GM12878 (cell line): ENCODE data around the gene KRT7. TPM values are rescaled to one million over a fixed set of nuclear protein-coding genes. Genes with fewer than 3 reads are reported as not detected.

Experiments
- BHLHE40 ChIP-seq, 2 experiments: fragments of 450-650 bp in 1 of 2; IDR thresholded peaks; 2 replicates each; pipeline ENCODE4 v1.6.1; 2011 to 2017; ENCODE audit warnings: low read depth in 2 of 2, borderline replicate concordance in 1 of 2, improper control_type of control experiment in 1 of 2, low read length in 1 of 2, mild to moderate bottlenecking in 1 of 2
- E2F8 ChIP-seq: fragments of 450-650 bp; IDR thresholded peaks from 2 replicates; pipeline ENCODE4 v1.6.1; 2018; ENCODE audit warnings: mild to moderate bottlenecking, low read depth, moderate library complexity; ENCODE audit not compliant: partially characterized antibody
- GABPA ChIP-seq: IDR thresholded peaks from 2 replicates; pipeline ENCODE4 v1.6.1; 2014; ENCODE audit warnings: antibody characterized with exemption, low read depth, mild to moderate bottlenecking, inconsistent platforms
- IKZF1 ChIP-seq: fragments of 450-650 bp; conservative IDR thresholded peaks from 2 replicates; pipeline ENCODE4 v1.6.1; 2017; ENCODE audit warnings: antibody characterized with exemption, mild to moderate bottlenecking
- MTA2 ChIP-seq: fragments of 450-650 bp; IDR thresholded peaks from 2 replicates; pipeline ENCODE4 v1.6.1; 2016; ENCODE audit warnings: low read depth, mild to moderate bottlenecking, moderate library complexity
- PBX3 ChIP-seq: IDR thresholded peaks from 2 replicates; pipeline ENCODE4 v1.6.1; 2011; ENCODE audit warnings: mild to moderate bottlenecking, low read depth, low read length, moderate library complexity; ENCODE audit not compliant: insufficient replicate concordance
- POLR2AphosphoS2 ChIP-seq: IDR thresholded peaks from 2 replicates; pipeline ENCODE4 v1.6.1; 2011; ENCODE audit warnings: low read depth, mild to moderate bottlenecking, low read length, improper control_type of control experiment, moderate library complexity
- RB1 ChIP-seq: fragments of 450-650 bp; formaldehyde crosslinking; IDR thresholded peaks from 2 replicates; pipeline ENCODE4 v1.6.1; 2017; ENCODE audit warnings: mild to moderate bottlenecking, borderline replicate concordance
- SMARCA5 ChIP-seq: fragments of 450-650 bp; IDR thresholded peaks from 2 replicates; pipeline ENCODE4 v1.6.1; 2017; ENCODE audit warnings: mild to moderate bottlenecking
- SPI1 ChIP-seq: IDR thresholded peaks from 2 replicates; pipeline ENCODE4 v1.6.1; 2011; ENCODE audit warnings: low read depth, mild to moderate bottlenecking, low read length, moderate library complexity, borderline replicate concordance; ENCODE audit not compliant: insufficient read depth
- SUZ12 ChIP-seq: fragments of 200-600 bp; sonication (generic); IDR thresholded peaks from one replicate; pipeline ENCODE4 v1.6.1; 2018; ENCODE audit warnings: antibody characterized with exemption, mild to moderate bottlenecking; ENCODE audit not compliant: unreplicated experiment
- TAF1 ChIP-seq: IDR thresholded peaks from 2 replicates; pipeline ENCODE4 v1.6.1; 2011; ENCODE audit warnings: mild to moderate bottlenecking, low read depth, low read length, borderline replicate concordance
- TARDBP ChIP-seq: IDR thresholded peaks from 2 replicates; pipeline ENCODE4 v1.6.1; 2016; ENCODE audit warnings: borderline replicate concordance
- TCF12 ChIP-seq: IDR thresholded peaks from 2 replicates; pipeline ENCODE4 v1.6.1; 2011; ENCODE audit warnings: low read depth, mild to moderate bottlenecking, low read length
- WRNIP1 ChIP-seq: IDR thresholded peaks from 2 replicates; pipeline ENCODE4 v1.6.1; 2011; ENCODE audit warnings: low read depth, low read length, improper control_type of control experiment, borderline replicate concordance
- ZNF592 ChIP-seq: fragments of 450-650 bp; IDR thresholded peaks from 2 replicates; pipeline ENCODE4 v1.6.1; 2017; ENCODE audit warnings: mild to moderate bottlenecking, moderate library complexity
- polyA plus RNA-seq, 11 experiments: library from polyadenylated mRNA; depleted of rRNA in 4 of 11; unstranded in 6 of 11; stranded (reverse) in 5 of 11; fragments of >200 nt; fragmentation: Nextera tagmentation in 4 of 11; fragmentation: Illumina TruSeq in 1 of 11; extraction: Ambion mirVana in 4 of 11; extraction: Trizol in 1 of 11; gene quantifications; 1 replicate in 1 of 11; 2 replicates in 10 of 11; pipeline versions ENCODE4 v1.2.1 to v1.2.3, GENCODE V29; 2011 to 2016; ENCODE audit warnings: inconsistent platforms in 2 of 11, missing spikeins in 2 of 11, low read depth in 1 of 11
- total RNA-seq, 4 experiments: library from RNA; depleted of rRNA in 3 of 4; stranded (reverse); fragments of >200 nt in 3 of 4; fragmentation: Illumina TruSeq in 1 of 4; extraction: Trizol in 1 of 4; gene quantifications; 2 replicates each; pipeline versions ENCODE4 v1.2.1 to v1.2.3, GENCODE V29; 2013 to 2021
- TF ChIP-seq, protein P1 (sequence below): IDR thresholded peaks from 2 replicates; pipeline ENCODE4 v1.6.1; 2012; ENCODE audit warnings: mild to moderate bottlenecking, low read depth, low read length

Gene KRT7
- total and polyA plus RNA-seq, 10 of the 15 experiments (the other 5 are each of a cell fraction or from before 2014, with no cell fraction given): 0.90 to 18.7 (median 4.8) TPM

DNA sequence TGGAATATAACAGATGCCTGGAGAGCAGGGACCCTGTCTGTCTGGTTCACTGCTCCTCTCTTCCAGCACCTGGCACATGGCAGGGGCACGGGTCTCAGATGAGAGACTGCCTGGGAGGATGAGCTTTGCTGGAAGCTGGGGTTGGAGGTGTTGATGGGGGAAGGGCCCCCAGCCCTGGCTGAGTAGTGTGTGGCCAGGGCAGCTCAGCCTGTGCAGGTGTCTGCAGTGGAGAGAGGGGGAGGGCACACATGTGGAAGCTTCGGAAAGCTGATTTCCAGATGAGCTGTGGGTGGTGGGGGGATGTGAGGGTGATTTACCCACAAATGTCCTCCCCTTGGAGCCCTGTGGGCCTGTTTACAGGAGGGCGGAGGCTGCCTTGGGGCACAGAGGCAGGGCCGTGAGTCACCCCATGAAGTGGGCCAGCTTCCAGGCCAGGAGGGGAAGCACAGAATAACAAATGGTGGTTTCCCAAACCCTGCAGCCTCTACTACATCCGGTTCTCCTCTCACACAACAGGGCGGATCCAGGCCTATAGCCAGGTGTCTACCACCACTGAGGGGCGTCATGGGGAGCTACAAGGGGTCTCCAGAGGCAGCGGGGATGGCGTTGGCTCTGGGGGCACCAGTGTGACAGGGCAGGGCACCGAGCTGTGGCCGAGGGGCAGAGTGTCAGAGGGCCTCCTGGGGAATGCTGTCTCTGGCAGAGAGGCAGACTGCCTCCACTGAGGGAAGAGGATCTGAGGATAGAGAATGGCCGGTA lies 11.0 kb downstream of the KRT7 start (continued):
- TF ChIP-seq SMARCA5 (no peak), IKZF1 (peak; percentile 77), MTA2 (peak; percentile 49; the same call in 1 of the 2 replicates), TARDBP (no peak), GABPA (no peak), SPI1 (no peak), POLR2AphosphoS2 (no peak), TAF1 (peak; percentile 62; the same call in 1 of the 2 replicates), RB1 (no peak; the same call in 1 of the 2 replicates), ZNF592 (no peak), TCF12 (peak; percentile 45; the same call in 1 of the 2 replicates), BHLHE40 (IDR thresholded peaks at IDR 0.05; ENCODE audit: borderline replicate concordance in 1 of 2, low read depth in 2 of 2, low read length in 1 of 2) (peak in 1 of 2 experiments; percentile 43; a peak in 2 of 4 replicates), E2F8 (no peak), WRNIP1 (no peak), SUZ12 (no peak), PBX3 (no peak)
- TF ChIP-seq, protein P1, sequence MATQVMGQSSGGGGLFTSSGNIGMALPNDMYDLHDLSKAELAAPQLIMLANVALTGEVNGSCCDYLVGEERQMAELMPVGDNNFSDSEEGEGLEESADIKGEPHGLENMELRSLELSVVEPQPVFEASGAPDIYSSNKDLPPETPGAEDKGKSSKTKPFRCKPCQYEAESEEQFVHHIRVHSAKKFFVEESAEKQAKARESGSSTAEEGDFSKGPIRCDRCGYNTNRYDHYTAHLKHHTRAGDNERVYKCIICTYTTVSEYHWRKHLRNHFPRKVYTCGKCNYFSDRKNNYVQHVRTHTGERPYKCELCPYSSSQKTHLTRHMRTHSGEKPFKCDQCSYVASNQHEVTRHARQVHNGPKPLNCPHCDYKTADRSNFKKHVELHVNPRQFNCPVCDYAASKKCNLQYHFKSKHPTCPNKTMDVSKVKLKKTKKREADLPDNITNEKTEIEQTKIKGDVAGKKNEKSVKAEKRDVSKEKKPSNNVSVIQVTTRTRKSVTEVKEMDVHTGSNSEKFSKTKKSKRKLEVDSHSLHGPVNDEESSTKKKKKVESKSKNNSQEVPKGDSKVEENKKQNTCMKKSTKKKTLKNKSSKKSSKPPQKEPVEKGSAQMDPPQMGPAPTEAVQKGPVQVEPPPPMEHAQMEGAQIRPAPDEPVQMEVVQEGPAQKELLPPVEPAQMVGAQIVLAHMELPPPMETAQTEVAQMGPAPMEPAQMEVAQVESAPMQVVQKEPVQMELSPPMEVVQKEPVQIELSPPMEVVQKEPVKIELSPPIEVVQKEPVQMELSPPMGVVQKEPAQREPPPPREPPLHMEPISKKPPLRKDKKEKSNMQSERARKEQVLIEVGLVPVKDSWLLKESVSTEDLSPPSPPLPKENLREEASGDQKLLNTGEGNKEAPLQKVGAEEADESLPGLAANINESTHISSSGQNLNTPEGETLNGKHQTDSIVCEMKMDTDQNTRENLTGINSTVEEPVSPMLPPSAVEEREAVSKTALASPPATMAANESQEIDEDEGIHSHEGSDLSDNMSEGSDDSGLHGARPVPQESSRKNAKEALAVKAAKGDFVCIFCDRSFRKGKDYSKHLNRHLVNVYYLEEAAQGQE: no peak
